Skin of body (tissue), 2 donors: ENCODE measurements around the gene ACSF3. TPM values are rescaled to one million over a fixed set of nuclear protein-coding genes. Genes with fewer than 3 reads are reported as not detected.
"Not testable (repeated sequence)": the region's sequence is repeated elsewhere in the genome, so short reads cannot be mapped to it uniquely, and the experiment has no call there.

Experiments
- DNase-seq: peaks from one replicate; lab custom pipeline; 2025; lab: John Stamatoyannopoulos, UW
- total RNA-seq: library from RNA; depleted of rRNA; stranded (reverse); fragments of >200 nt; gene quantifications from one replicate; pipeline ENCODE4 v1.2.3, GENCODE V29; 2014

The ACSF3 gene
- total RNA-seq, 1 donor from 2014 or later = 16.5 TPM

GRCh38 chr16:89055894-89056555, 37.6 kb upstream of the ACSF3 start:
- DNase-seq = no peak

- no peak for DNase-seq
These were observed 37.1 kb upstream of the ACSF3 start for GRCh38 chr16:89056592-89056991.

- no peak for DNase-seq
These were observed 35.9 kb upstream of the ACSF3 start for GRCh38 chr16:89057738-89058137.

GRCh38 chr16:89058812-89059211, 34.8 kb upstream of the ACSF3 start:
- no peak for DNase-seq

GRCh38 chr16:89060207-89060794, 33.4 kb upstream of the ACSF3 start:
- DNase-seq = no peak

GRCh38 chr16:89061086-89061485, 32.6 kb upstream of the ACSF3 start:
- DNase-seq = no peak

GRCh38 chr16:89061590-89062380, 31.9 kb upstream of the ACSF3 start:
- DNase-seq = no peak

- DNase-seq = no peak
These were observed 31.0 kb upstream of the ACSF3 start for GRCh38 chr16:89062389-89063345.

GRCh38 chr16:89063768-89064320, 29.8 kb upstream of the ACSF3 start:
- no peak for DNase-seq

GRCh38 chr16:89064606-89065457, 28.8 kb upstream of the ACSF3 start:
- DNase-seq = no peak

- no peak for DNase-seq
These were observed 28.2 kb upstream of the ACSF3 start for GRCh38 chr16:89065458-89065822.

- no peak for DNase-seq
These were observed 26.9 kb upstream of the ACSF3 start for GRCh38 chr16:89066721-89067120.

- no peak for DNase-seq
These were observed 25.8 kb upstream of the ACSF3 start for GRCh38 chr16:89067677-89068443.

- not testable (repeated sequence) for DNase-seq
These were observed 24.6 kb upstream of the ACSF3 start for GRCh38 chr16:89068814-89069616.

- DNase-seq = no peak
These were observed 23.7 kb upstream of the ACSF3 start for GRCh38 chr16:89069920-89070319.

GRCh38 chr16:89070590-89070989, 23.1 kb upstream of the ACSF3 start:
- no peak for DNase-seq

GRCh38 chr16:89071686-89072547, 21.7 kb upstream of the ACSF3 start:
- peak; percentile 25 for DNase-seq
